SJSA1 (cell line): Measurements from ENCODE around the gene ANGPTL5. TPM values are rescaled to one million over a fixed set of nuclear protein-coding genes. Genes with fewer than 3 reads are reported as not detected.
A peak's percentile ranks its signal among the peaks of the same experiment; 100 is the strongest.

Experiments used
- DNase-seq, 2 experiments: peaks; one replicate each; pipeline ENCODE4 v3.0.0-alpha.2; 2015 to 2020; ENCODE audit warnings: low spot score in 2 of 2, low read depth in 1 of 2
- H3K27ac ChIP-seq: fragments of 250-450 bp; sonication (Bioruptor Pico); 2 replicates; pipeline ENCODE4 v1.5.1; 2020; ENCODE audit warnings: mild to moderate bottlenecking, moderate library complexity
- H3K27me3 ChIP-seq: fragments of 250-450 bp; sonication (Bioruptor Pico); replicated peaks from 2 replicates; pipeline ENCODE4 v1.5.1; 2020; ENCODE audit warnings: mild to moderate bottlenecking, moderate library complexity
- H3K36me3 ChIP-seq: fragments of 250-450 bp; sonication (Bioruptor Pico); 2 replicates; pipeline ENCODE4 v1.5.1; 2020; ENCODE audit warnings: mild to moderate bottlenecking
- H3K4me1 ChIP-seq: fragments of 250-450 bp; sonication (Bioruptor Pico); replicated peaks from 2 replicates; pipeline ENCODE4 v1.6.1; 2021; ENCODE audit warnings: mild to moderate bottlenecking
- H3K4me3 ChIP-seq: fragments of 250-450 bp; sonication (Bioruptor Pico); 2 replicates; pipeline ENCODE4 v1.5.1; 2020; ENCODE audit warnings: mild to moderate bottlenecking
- H3K9me3 ChIP-seq: fragments of 250-450 bp; sonication (Bioruptor Pico); replicated peaks from 2 replicates; pipeline ENCODE4 v1.5.1; 2020; ENCODE audit warnings: mild to moderate bottlenecking
- total RNA-seq: library from RNA; depleted of rRNA; stranded (reverse); fragments of >200 nt; shearing (Covaris generic); gene quantifications from 2 replicates; pipeline ENCODE4 v1.2.3, GENCODE V29; 2014

Gene ANGPTL5
- total RNA-seq, 1 experiment from 2014 or later, result not detected

DNA sequence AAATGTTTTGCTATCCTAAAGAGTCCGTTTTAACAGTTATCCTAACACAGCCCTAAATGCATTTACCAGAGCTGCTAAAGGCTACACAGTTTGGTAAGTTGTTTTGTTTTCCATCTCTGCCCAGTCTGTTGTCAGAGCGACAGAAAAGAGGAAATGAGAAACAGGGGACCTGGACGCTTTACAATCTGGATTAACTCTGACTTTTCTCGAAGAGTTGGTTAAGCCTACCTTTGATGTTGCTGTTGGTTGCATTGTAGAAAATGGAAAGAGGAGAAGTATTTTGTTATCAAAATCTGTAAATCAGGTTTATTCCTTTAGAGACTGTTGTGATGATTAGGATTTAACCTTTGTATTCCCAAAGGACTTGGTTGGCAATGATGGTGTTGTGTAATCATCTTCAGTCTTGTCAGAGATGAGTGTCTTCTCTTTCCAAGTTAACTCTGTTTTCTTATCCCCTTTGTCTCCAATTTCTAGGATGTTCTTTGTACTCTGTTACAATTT is 481 bp downstream of the ANGPTL5 start:
- Histone ChIP-seq H3K4me3 (peak overlapping the region; percentile 54), H3K27me3 (no peaks in the 10 kb centered on the region), H3K36me3 (no peaks in the 10 kb centered on the region), H3K4me1 (peaks cover 12% of the 10 kb centered on the region), H3K9me3 (no peaks in the 10 kb centered on the region), H3K27ac (peak overlapping the region; percentile 59)
- DNase-seq, result peak in 1 of 2 experiments; percentile 2

DNA sequence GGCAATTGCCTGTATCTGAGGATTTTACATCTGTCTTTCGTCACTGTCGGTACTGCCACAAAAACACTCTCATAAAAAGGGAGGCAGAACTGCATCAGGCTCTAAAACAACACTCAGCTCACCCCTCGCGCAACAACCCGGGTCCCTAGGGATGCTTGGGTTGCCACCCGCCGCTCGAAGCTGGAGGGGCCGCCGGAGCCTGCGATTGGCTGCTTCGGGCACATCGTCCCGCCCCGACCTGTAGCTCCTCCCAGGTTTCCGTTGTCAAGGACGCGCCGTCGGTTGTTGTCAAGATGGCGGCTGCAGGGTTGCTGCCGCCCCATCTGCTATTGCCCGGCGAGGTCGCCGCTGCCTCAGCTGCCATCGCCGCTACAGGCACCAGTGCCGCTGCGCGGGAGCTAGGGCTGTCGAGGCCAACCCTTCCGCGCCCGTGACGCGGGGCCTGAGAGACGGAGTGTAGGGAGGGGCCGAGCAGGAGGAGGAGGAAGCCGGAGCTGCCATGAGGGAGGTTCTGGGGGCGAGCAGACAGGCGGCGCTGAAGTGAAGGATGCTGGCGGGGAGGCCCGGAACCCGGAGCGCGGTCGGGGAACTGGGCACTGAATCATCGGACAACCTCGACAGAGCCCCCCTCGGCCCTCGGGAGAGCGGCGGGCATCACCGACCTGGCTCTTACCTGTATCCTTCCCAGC is 1.4 kb downstream of the ANGPTL5 start, which contains the start of gene CEP126:
Gene CEP126, plus strand, starts transcription at position 273 of the 689 bp plus-strand sequence. Its CDS starts 275 bp downstream, at position 548.
- no peaks in the 10 kb centered on the region for H3K9me3 ChIP-seq
- H3K36me3 ChIP-seq, result no peaks in the 10 kb centered on the region

DNA sequence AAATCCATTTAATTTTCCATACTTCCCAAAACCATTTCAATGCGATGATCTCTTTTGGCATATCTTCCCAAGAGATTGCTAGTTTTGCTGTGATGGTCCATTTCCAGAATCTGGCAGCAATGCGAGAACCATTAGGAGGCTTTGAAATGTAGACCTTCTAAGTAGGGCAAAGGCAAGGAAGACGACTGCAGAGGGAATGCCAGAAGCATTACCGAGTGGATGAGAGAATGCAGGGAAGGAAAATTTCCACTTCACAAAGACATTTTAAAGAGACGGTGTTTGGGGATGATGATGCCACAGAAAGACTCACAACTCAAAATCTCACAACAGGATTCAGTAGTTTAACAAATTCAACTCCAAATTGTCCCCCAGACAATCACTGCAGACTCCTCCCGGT is 2.0 kb downstream of the ANGPTL5 start:
- Histone ChIP-seq H3K27me3 (no peaks in the 10 kb centered on the region), H3K4me3 (peak overlapping the region; percentile 54), H3K36me3 (no peaks in the 10 kb centered on the region), H3K27ac (peak overlapping the region; percentile 59; the same call in 1 of the 2 replicates), H3K9me3 (no peaks in the 10 kb centered on the region), H3K4me1 (peaks cover 12% of the 10 kb centered on the region)
- DNase-seq, result no peak

More for the DNA sequence above, 1.4 kb downstream of the ANGPTL5 start, which contains the start of gene CEP126:
- DNase-seq, result peak; percentile 87 to 88
- no peaks in the 10 kb centered on the region for H3K27me3 ChIP-seq
- H3K27ac ChIP-seq, result peak within 1 kb of the TSS; percentile 59
- H3K4me1 ChIP-seq, result peaks cover 12% of the 10 kb centered on the region
- H3K4me3 ChIP-seq, result peak within 1 kb of the TSS; percentile 54

DNA sequence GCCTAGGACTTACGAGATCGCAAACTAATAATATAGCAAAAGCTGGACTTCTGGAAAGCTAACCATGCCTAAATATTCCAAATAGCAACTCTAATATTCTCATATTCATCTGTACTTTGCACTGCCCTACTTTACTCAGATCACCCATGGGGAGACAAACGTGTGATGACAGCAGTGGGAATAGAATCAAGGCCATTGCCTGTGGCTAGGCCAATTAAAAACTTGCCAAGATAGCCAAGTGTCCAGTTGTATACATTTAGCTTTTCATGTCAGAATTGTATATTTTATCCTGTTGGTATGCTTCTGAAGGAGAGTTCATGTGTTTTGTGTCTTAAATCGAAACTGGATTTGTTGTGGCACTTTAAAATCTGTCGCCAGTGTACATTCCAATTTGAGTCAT is 2.7 kb downstream of the ANGPTL5 start:
- no peak overlapping the region for H3K4me3 ChIP-seq
- no peak overlapping the region for H3K27ac ChIP-seq
- no peaks in the 10 kb centered on the region for H3K9me3 ChIP-seq
- no peaks in the 10 kb centered on the region for H3K36me3 ChIP-seq
- H3K27me3 ChIP-seq, result no peaks in the 10 kb centered on the region
- peaks cover 12% of the 10 kb centered on the region for H3K4me1 ChIP-seq
- no peak for DNase-seq

DNA sequence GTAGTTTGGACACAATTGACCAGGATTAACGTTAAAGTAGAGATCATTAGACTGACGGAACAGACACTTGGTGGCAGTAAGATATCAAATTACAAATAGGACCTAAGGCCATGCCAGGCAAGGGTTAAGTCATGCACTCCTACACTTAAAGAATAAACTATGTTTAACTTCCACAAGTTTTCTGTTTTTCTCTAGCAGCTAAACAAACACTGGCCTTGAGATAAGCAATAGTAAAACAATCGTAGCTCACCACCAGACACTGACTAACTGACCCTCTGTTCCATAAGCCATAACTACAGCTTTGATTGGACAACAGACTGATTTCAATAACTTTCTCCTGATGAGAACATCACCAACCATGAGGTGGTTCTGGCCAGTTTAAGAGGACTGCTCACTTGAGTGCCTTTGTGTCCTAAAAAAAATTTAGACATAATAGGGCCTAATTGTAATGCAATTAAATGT is 3.5 kb downstream of the ANGPTL5 start:
- Histone ChIP-seq H3K36me3 (no peaks in the 10 kb centered on the region), H3K27ac (no peak overlapping the region), H3K9me3 (no peaks in the 10 kb centered on the region), H3K4me3 (no peak overlapping the region), H3K4me1 (peaks cover 12% of the 10 kb centered on the region), H3K27me3 (no peaks in the 10 kb centered on the region)
- no peak for DNase-seq

DNA sequence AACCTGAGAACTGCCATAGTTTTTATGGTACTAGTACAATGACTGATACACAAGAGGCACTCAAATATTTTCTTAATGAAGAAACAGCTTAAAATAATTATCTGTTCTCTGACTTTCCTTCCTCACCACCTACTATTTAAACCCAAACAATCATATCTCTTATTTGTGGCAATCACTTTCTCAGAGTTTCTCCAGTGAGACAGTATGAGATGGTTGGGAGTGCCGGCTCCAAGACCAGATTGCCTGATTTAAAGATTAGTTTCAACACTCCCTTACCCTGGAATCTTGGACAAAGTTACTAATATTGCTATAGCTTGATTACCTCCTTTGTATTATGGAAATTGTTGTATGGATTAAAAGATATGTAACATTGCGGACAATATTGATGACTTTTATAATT is 7.2 kb downstream of the ANGPTL5 start:
- no peak overlapping the region for H3K4me3 ChIP-seq
- no peaks in the 10 kb centered on the region; the same call in 1 of the 2 replicates for H3K4me1 ChIP-seq
- DNase-seq, result no peak
- no peak overlapping the region for H3K27ac ChIP-seq
- H3K9me3 ChIP-seq, result no peaks in the 10 kb centered on the region
- no peaks in the 10 kb centered on the region for H3K27me3 ChIP-seq
- no peaks in the 10 kb centered on the region for H3K36me3 ChIP-seq

DNA sequence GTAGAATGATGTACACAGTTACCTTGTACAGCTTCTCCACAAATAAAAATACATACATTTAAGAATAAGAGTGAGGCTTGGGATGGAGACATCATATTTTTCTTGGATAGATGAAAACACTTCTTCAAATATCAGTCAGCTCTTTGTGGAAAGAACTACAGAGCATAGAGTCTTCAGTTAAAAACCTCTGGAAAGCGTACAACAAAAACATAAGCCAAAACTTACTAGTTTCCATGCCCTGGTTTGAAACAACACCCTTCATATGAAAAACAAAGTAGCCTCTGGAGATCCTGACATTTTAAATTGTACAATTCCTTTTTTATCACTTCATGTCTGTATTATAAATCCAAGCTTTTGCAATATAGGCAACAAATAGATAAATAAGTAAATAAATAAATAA is 8.5 kb downstream of the ANGPTL5 start:
- Histone ChIP-seq H3K4me1 (no peaks in the 10 kb centered on the region), H3K9me3 (no peaks in the 10 kb centered on the region), H3K4me3 (no peak overlapping the region), H3K27me3 (no peaks in the 10 kb centered on the region), H3K36me3 (no peaks in the 10 kb centered on the region), H3K27ac (no peak overlapping the region)
- DNase-seq, result no peak

DNA sequence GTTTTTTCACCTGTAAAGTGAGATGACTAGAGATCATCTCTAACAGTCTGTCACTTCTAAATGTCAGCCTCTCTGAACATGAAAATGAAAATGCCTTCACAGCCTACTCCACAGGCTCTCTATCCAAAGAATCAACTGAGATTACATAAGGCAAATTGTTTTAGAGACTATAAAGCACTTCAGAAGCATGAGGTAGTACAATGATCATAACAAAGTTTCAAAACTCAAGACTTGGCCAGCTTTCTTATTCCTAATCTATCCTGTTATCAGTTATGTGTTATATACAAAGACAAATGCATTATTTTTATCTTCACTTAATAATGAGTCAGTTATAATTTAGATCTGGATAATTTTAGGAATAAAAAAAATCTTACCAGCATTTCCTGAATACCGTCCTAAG is 21.8 kb downstream of the ANGPTL5 start:
- Histone ChIP-seq H3K4me1 (no peaks in the 10 kb centered on the region), H3K9me3 (no peaks in the 10 kb centered on the region), H3K27ac (no peak overlapping the region), H3K4me3 (no peak overlapping the region), H3K27me3 (no peaks in the 10 kb centered on the region), H3K36me3 (no peaks in the 10 kb centered on the region)
- no peak for DNase-seq

DNA sequence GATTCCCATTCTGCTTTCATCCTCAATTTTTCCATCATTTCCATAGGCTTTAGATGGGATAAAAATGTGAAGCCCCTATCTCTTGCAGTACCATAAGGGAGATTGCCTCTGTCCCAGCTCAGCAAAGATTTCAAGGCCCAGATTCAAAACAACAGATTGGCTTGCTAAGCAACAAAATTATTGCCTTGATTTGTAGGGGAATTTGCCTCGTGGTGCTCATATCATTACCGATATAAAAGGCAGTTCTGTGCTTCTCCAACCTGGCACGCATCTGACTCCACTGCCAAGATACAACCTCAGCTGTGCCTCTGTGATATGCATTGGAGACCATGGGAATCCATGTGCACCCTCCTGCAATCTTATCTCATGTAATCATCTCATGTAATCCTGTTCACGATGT is 26.6 kb downstream of the ANGPTL5 start:
- no peak for DNase-seq
- H3K4me1 ChIP-seq, result no peaks in the 10 kb centered on the region
- no peak overlapping the region for H3K27ac ChIP-seq
- no peaks in the 10 kb centered on the region for H3K9me3 ChIP-seq
- no peak overlapping the region for H3K4me3 ChIP-seq
- H3K27me3 ChIP-seq, result no peaks in the 10 kb centered on the region
- no peaks in the 10 kb centered on the region for H3K36me3 ChIP-seq

DNA sequence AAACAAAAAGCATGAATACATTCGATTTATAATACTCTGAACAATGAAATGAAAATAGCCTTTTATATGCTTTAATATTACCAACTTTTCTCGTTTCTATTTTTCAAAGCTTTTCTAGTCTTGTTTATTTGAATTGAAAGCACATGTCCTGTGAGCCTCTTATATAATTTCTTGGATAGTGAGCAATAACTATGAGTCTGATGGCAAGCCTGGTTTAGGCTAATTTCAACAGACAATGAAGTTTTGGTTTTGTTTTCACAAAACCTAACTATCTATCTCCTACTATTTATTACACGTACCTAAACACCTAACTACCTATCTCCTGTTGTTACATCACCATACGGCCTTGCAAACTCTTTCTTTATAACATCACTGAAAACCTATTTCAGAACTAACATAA is 30.7 kb downstream of the ANGPTL5 start:
- Histone ChIP-seq H3K4me1 (no peaks in the 10 kb centered on the region), H3K27ac (no peak overlapping the region), H3K36me3 (no peaks in the 10 kb centered on the region), H3K4me3 (no peak overlapping the region), H3K9me3 (no peaks in the 10 kb centered on the region), H3K27me3 (no peaks in the 10 kb centered on the region)
- no peak for DNase-seq

DNA sequence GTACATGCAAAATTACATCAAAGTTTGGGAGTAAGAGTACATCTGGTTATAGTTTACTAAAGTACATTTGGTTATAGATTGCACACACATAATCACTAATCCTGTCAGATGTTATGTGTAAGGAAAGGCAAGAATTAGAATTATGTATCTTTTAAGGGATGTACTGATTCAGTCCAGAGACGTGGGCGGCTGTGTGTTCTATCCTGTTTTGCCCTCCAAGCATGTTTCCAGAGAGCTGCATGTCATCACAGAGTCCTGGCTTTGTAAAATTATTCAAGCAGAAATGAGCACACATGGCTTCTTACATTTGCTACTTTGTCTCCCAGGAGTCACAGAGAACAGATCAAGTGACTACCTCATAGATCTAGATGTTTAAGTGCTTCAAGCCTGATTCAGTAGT is 34.7 kb downstream of the ANGPTL5 start:
- H3K4me3 ChIP-seq, result no peak overlapping the region
- no peaks in the 10 kb centered on the region for H3K4me1 ChIP-seq
- DNase-seq, result no peak
- no peak overlapping the region for H3K27ac ChIP-seq
- no peaks in the 10 kb centered on the region for H3K36me3 ChIP-seq
- H3K27me3 ChIP-seq, result no peaks in the 10 kb centered on the region
- no peaks in the 10 kb centered on the region for H3K9me3 ChIP-seq

DNA sequence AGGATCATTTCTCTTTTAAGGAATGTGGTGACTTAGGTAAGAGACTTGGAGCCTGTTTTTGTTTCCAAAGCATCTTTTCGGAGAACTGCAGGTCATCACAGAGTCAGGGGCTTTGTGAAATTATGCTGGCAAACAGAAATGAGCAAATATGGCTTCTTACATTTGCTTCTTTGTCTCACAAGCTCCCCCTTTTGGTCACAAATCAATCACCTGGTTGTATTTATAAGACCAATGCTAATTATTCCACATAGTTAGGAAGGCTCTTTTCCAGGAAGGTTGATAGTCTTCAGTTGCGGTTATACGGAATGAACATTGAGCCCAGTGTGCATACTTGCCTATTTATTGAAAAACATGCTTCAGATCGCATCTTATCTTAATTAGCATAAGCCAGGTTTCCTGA is 36.1 kb downstream of the ANGPTL5 start:
- H3K9me3 ChIP-seq, result no peaks in the 10 kb centered on the region
- DNase-seq, result no peak
- no peak overlapping the region for H3K4me3 ChIP-seq
- H3K27me3 ChIP-seq, result no peaks in the 10 kb centered on the region
- H3K27ac ChIP-seq, result no peak overlapping the region
- no peaks in the 10 kb centered on the region for H3K36me3 ChIP-seq
- H3K4me1 ChIP-seq, result no peaks in the 10 kb centered on the region

DNA sequence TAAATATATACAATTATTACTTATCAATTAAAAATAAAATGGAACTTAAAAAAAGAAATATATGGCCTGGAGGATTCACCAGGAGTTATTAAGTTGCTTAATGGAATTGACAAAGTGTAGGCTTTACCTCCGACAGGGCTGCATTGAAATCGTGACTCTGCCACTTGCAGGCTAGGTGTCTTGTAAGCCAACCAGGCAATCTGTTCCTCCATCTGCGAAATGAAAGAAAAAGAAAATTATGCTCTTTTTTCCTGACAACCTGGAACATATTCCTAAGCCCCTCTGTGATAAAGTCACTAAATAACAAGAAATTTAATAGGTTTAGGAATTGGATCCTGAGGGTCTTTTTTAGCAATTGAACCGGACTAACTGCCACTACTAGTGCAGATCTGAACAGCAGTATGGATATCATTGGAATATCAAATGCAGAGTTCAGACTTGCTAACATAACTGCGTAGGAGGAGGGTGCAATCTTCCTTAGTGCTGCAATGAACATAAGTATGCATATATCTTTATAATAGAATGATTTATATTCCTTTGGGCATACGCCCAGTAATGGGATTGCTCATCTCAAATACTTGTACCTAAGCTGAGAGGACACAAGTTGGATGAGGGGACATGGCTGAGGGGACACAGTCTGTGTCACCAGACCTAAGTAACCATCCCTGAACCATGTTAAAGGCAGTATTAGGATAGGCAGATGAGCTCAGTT is 44.0 kb downstream of the ANGPTL5 start:
- no peak overlapping the region for H3K27ac ChIP-seq
- no peak overlapping the region for H3K4me3 ChIP-seq
- no peak for DNase-seq

DNA sequence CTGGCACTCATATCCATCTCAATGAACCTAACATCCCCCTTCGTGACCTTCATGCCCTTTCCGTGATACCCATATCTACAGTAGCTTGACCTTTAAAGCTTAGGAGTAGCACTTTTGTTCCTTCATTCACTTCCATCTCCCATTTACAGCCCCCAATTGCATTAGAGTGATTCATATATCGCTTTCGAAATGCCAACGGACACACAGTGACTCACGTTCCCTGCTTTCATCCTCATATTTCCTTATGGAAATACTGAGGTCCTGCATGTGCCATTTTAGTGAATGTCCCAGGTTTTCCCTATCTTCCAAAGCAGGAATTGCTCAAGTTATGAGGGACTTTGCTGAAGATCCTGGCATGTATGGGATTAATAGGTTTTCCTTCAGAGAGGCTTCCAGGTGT is 45.8 kb downstream of the ANGPTL5 start:
- Histone ChIP-seq H3K27me3 (no peaks in the 10 kb centered on the region), H3K4me3 (no peak overlapping the region), H3K9me3 (no peaks in the 10 kb centered on the region), H3K36me3 (no peaks in the 10 kb centered on the region), H3K4me1 (no peaks in the 10 kb centered on the region), H3K27ac (no peak overlapping the region)
- no peak for DNase-seq

More for the DNA sequence above, 44.0 kb downstream of the ANGPTL5 start:
- H3K9me3 ChIP-seq, result no peaks in the 10 kb centered on the region
- H3K4me1 ChIP-seq, result no peaks in the 10 kb centered on the region
- H3K36me3 ChIP-seq, result no peaks in the 10 kb centered on the region
- no peaks in the 10 kb centered on the region for H3K27me3 ChIP-seq
